HK-2 (cell line): Measurements from ENCODE around the gene CDK7.

Experiments used
- DNase-seq: peaks from one replicate; pipeline ENCODE4 v3.0.0-alpha.2; 2018; ENCODE audit not compliant: unreplicated experiment

Gene CDK7

GRCh38 chr5:69292306-69292705 lies 57.6 kb downstream of the CDK7 start:
- no peak for DNase-seq

DNA sequence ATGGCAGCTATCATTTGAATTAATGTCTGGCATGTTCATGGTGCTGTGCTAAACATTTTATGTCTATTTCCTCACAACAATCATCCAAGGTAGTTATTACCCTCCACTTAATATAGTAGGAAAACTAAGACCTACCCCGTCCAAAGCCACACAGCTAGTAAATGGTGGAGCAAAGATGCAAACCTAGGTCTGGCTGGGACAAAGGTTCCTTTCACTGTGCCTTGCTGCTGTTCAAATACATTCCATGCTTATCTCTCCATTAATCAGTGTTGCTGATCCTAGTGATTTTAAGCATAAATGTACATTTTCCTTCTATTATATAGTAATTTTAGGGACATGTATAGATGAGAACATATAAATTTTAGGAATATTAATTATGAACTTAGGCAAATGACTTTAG lies 59.2 kb downstream of the CDK7 start:
- DNase-seq = no peak

DNA sequence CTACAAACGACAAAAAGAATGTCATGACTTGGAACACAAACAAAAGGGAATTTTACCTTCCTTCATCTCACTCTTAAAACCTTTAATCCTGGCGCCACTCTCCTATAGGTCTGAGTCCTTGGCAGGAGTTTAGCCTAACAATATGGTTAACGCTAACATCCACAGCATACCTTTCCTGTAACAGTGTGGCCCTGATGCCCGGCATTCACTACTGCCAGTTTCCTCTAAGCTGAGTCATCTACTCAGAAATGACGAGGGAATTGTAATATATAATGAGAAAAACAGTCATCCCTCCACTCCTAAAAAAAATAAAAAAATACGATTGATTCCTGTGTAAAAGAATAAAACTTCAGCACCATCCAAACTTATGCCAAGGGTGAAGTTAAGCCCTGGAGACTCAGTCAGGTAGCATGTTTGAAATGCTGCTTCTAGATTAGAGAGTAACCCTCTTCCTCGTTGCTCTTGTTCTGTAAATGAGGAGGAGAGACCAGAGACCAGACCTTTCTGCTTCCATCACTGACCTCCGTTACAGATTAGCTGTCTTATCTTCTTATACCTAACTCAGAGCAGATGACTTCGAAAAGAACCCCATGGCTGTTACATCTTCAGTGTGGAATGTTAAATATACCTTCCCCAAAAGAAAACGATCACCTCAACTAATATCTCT lies 60.5 kb downstream of the CDK7 start:
- DNase-seq = no peak

DNA sequence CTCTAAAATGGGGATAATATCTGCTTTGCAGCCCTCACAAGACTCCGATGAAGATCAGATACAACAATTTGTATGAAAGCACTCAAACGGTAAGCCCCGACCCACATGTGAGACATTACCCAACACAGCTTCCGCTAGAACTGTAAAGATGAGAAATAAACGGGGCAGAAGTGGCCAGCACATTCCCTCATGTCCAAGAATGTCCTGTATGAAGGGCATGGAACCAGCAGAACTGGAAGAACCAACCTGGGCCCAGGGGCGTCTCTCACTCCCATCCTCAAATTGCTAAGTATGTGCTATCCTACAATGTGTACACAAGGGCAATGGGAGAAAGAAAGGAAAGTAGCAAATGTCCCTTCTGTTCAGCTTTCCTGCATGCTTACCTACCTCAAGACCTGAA lies 64.9 kb downstream of the CDK7 start:
- DNase-seq = no peak

- DNase-seq = no peak
Measured at GRCh38 chr5:69300537-69301203, 66.0 kb downstream of the CDK7 start.

- no peak for DNase-seq
Measured at GRCh38 chr5:69305512-69305911, 70.8 kb downstream of the CDK7 start.

DNA sequence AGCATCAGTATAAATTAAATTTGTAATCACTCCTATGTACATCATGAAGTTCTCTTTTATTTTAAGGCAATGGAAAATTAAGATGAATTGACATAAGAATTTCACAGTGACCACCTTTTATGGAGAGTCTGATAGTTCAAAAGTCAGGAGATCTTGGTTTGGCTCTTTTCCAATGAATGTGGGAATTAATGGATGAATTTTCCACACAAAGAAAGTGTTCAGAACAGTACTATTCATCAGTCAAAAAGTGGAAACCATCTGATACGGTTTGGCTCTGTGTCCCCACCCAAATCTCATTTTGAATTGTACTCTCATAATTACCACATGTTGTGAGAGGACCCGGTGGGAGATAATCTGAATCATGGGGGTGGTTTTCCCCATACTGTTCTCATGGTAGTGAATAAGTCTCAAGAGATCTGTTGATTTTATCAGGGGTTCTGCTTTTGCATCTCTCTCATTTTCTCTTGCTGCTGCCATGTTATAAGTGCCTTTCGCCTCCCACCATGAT lies 73.4 kb downstream of the CDK7 start:
- no peak for DNase-seq

DNA sequence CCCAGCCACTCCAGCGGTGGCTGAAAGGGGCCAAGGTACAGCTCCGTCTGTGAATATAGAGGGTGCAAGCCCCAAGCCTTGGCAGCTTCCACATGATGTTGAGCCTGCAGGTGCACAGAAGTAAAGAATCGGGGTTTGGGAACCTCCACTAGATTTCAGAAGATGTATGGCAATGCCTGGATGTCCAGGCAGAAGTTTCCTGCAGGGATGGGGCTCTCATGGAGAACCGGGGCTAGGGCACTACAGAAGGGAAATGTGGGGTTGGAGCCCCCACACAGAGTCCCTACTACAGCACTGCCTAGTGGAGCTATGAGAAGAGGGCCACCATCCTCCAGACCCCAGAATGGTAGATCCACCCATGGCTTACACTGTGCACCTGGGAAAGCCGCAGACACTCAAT lies 74.7 kb downstream of the CDK7 start:
- no peak for DNase-seq

DNA sequence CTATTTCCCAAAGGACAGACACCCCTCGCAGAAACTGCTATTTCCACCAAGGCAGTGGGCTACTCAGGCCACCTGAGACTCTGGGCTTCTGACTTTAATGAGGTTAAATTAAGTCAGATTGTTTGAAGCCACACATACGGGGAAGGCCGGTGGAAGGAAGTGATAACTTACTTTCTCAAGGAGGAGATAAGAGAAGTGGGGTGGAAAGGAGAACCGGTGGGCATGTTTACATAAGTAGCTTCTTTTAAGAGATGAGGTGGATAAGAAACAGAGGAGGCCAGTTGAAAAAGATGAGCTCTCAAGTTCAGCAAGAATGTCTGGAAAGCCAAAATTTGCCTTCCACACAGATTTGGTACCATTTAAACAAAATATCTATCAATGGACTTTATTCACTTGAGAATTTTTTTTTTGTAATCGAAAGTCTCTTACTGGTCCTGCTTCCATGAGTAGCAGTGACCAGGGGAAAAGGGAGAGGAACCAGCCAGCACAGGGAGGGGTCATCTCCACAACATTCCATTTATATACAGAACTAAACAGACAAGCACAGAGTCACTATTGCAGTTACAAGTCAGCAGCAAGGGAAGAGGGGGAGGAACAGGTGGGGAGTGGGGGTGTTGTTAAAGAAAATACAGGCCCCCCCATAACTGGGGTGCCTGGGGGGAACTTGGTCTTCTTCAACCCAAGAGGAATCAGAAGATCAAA lies 77.9 kb downstream of the CDK7 start:
- no peak for DNase-seq

DNA sequence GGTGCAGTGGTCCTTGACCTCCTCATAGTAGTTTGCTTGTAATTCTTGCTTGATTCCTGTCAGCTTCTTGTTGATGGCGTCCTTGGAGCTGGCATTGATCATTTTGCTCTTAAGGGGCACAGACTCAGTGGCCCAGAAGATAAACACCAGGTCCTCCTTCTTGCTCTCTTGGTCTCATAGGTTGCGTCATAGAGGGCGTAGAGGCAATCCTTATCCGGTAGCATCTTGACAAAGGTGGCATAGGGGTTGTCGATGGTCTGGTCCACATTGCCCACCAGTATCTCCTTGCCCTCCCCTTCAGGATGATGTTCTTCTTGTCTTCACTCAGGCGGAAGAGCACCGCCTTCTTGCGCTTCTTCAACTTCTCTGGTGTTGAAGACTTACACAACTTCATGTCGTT lies 78.7 kb downstream of the CDK7 start:
- DNase-seq = no peak

- no peak for DNase-seq
Measured at GRCh38 chr5:69315972-69316371, 81.3 kb downstream of the CDK7 start.

DNA sequence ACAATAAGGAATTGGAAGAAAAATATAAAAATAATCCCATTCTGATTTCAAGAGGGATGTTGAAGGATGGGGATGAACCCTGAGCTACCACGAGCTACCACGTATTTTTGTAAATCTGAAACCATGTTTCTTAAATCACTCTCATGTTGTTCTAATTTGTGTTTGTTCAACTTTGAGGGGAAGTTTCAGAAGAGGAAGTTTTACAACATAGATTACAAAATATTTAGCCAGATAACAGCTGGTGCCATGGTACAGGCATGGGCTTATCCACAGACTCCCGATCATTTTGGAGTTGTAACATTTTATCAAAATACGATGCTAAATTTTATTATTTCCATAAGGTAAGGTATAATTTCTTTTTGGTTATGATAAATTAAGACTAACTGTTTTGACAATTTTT lies 82.7 kb downstream of the CDK7 start:
- DNase-seq = no peak

DNA sequence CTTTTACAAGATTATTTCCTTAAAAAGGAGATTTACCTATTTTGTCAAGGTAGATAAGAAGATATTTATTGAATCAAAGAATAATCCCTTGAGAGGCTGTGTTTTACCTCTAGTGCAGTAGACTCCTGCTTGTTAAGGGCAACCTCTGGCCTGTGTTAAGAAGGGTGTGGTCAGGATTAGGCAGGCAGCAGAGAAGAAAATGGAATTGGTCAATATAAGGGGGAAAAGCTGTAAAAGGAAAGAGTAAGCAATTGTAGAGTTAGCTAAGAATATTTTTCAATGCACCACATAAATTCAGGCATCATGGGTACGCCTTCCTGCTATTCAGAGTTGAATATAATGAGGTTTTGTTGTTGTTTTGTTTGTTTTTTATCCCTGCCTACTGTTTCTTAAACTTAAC lies 91.7 kb downstream of the CDK7 start:
- no peak for DNase-seq
